ENCODE data around the gene YDJC. TPM values are rescaled to one million over a fixed set of nuclear protein-coding genes. Genes with fewer than 3 reads are reported as not detected.
"Not testable (repeated sequence)": the region's sequence is repeated elsewhere in the genome, so short reads cannot be mapped to it uniquely, and the experiment has no call there.

Gene YDJC
- 10 to 100 TPM; 21.1 to 35.4 TPM for total RNA-seq

GRCh38 chr22:21629255-21630149 is at the start of gene YDJC:
YDJC (minus strand) TSS chr22:21630022; CDS start chr22:21630014, 8 bp downstream.
- peak within 1 kb of the TSS; percentile 92 for H3K4me3 ChIP-seq
- TF ChIP-seq CTCF (IDR thresholded peaks at IDR 0.05): peak; percentile 24
- DNase-seq: peak; percentile 89
- intact Hi-C loops (cut with DNase I): no loop called here
- H3K27ac ChIP-seq: peak within 1 kb of the TSS; percentile 70
- no peaks in the 10 kb centered on the region for H3K27me3 ChIP-seq
- H3K9me3 ChIP-seq: no peaks in the 10 kb centered on the region
- peaks cover 3% of the 10 kb centered on the region for H3K4me1 ChIP-seq
- H3K36me3 ChIP-seq: no peaks in the 10 kb centered on the region
- H3K9ac ChIP-seq (ENCODE audit: low read depth in 2 of 2, low read length in 2 of 2): peak within 1 kb of the TSS; percentile 85 to 92

GRCh38 chr22:21679383-21679782 is 49.6 kb upstream of the YDJC start:
- no peaks in the 10 kb centered on the region for H3K4me1 ChIP-seq
- DNase-seq: no peak
- no peaks in the 10 kb centered on the region for H3K36me3 ChIP-seq
- no peaks in the 10 kb centered on the region for H3K27me3 ChIP-seq
- H3K9ac ChIP-seq (ENCODE audit: low read depth in 2 of 2, low read length in 2 of 2): no peak overlapping the region
- H3K4me3 ChIP-seq: no peak overlapping the region
- H3K9me3 ChIP-seq: no peaks in the 10 kb centered on the region
- TF ChIP-seq CTCF (IDR thresholded peaks at IDR 0.05): no peak
- intact Hi-C loops (cut with DNase I): no loop called here
- H3K27ac ChIP-seq: no peak overlapping the region

GRCh38 chr22:21678842-21679241 is 49.0 kb upstream of the YDJC start:
- H3K4me1 ChIP-seq; H3K36me3 ChIP-seq; intact Hi-C loops (cut with DNase I); H3K9me3 ChIP-seq; H3K27me3 ChIP-seq; H3K27ac ChIP-seq; DNase-seq; H3K9ac ChIP-seq (ENCODE audit: low read depth in 2 of 2, low read length in 2 of 2); H3K4me3 ChIP-seq: not testable (repeated sequence)

- intact Hi-C loops (cut with DNase I): no loop called here
- Histone ChIP-seq H3K36me3 (no peaks in the 10 kb centered on the region), H3K27ac (no peak overlapping the region), H3K4me1 (no peaks in the 10 kb centered on the region), H3K9me3 (no peaks in the 10 kb centered on the region), H3K27me3 (no peaks in the 10 kb centered on the region), H3K4me3 (no peak overlapping the region), H3K9ac (ENCODE audit: low read depth in 2 of 2, low read length in 2 of 2) (no peak overlapping the region)
- no peak for TF ChIP-seq CTCF (IDR thresholded peaks at IDR 0.05)
- DNase-seq: no peak
Measured at GRCh38 chr22:21677606-21678443, 48.0 kb upstream of the YDJC start.

- H3K4me1 ChIP-seq: no peaks in the 10 kb centered on the region
- DNase-seq: no peak
- H3K27me3 ChIP-seq: no peaks in the 10 kb centered on the region
- intact Hi-C loops (cut with DNase I): no loop called here
- TF ChIP-seq CTCF (IDR thresholded peaks at IDR 0.05): no peak
- no peaks in the 10 kb centered on the region for H3K9me3 ChIP-seq
- H3K36me3 ChIP-seq: no peaks in the 10 kb centered on the region
- no peak overlapping the region for H3K9ac ChIP-seq (ENCODE audit: low read depth in 2 of 2, low read length in 2 of 2)
- H3K27ac ChIP-seq: no peak overlapping the region
- no peak overlapping the region for H3K4me3 ChIP-seq
Measured at GRCh38 chr22:21674638-21675245, 44.9 kb upstream of the YDJC start.
